HCT116 (cell line): ENCODE measurements around the gene OR5D16. TPM values are rescaled to one million over a fixed set of nuclear protein-coding genes. Genes with fewer than 3 reads are reported as not detected.

Source experiments
- ATAC-seq: fragments of 200-7000 bp; cut with Tn5 transposase; 2 replicates; pipeline ENCODE4 v1.9.1; 2020; ENCODE audit warnings: mild to moderate bottlenecking, moderate library complexity
- BruUV-seq: library from RNA; stranded (reverse); fragments of 400-500 nt; replicated peaks from 2 replicates; lab custom pipeline; 2021; lab: Mats Ljungman, UMichigan
- CTCF ChIA-PET: fragments of 300-600 bp; sonication (Branson Sonifier 250); formaldehyde crosslinking; loops from one replicate; lab custom pipeline; 2021; ENCODE audit warnings: antibody characterized with exemption; lab: Charles Lee
- POLR2A ChIA-PET: fragments of 300-600, 350-600 bp; sonication (Branson Sonifier 250); formaldehyde crosslinking; loops from one replicate; lab custom pipeline; 2021; ENCODE audit warnings: antibody characterized with exemption; lab: Charles Lee
- RAD21 ChIA-PET, 2 experiments: fragments of 300-600 bp; sonication (Branson Sonifier 250); formaldehyde crosslinking; loops; one replicate each; lab custom pipeline; 2023; ENCODE audit warnings: low total read pairs in 2 of 2; ENCODE audit not compliant: uncharacterized antibody in 2 of 2, unreplicated experiment in 2 of 2, low non-redundant PET in 1 of 2; lab: Charles Lee
- DNase-seq: peaks from one replicate; pipeline ENCODE4 v3.0.0-alpha.2; 2010; ENCODE audit warnings: low read depth, low spot score
- H2AFZ ChIP-seq: fragments of 200-600 bp; shearing (Covaris generic), sonication (generic); 2 replicates; pipeline ENCODE4 v1.6.1; 2017; ENCODE audit warnings: low read depth, mixed run types, mixed read lengths, antibody characterized with exemption, low read length; ENCODE audit not compliant: poor library complexity, severe bottlenecking
- H3K27ac ChIP-seq: 2 replicates; pipeline ENCODE4 v1.5.1; 2012; ENCODE audit warnings: low read depth, low read length
- H3K27me3 ChIP-seq: fragments of 200-600 bp; sonication (generic); 2 replicates; pipeline ENCODE4 v1.6.1; 2016; ENCODE audit warnings: mixed run types, low read length, mixed read lengths; ENCODE audit not compliant: insufficient read depth
- H3K36me3 ChIP-seq, 2 experiments: fragments of 200-500 bp in 1 of 2; fragments of 200-600 bp in 1 of 2; sonication (Bioruptor generic) in 1 of 2; sonication (generic) in 1 of 2; 2 replicates each; pipeline versions ENCODE4 v1.5.1 to v1.6.1; 2014 to 2016; ENCODE audit warnings: low read length in 2 of 2, inconsistent platforms in 1 of 2, mixed read lengths in 1 of 2, mixed run types in 1 of 2; ENCODE audit not compliant: insufficient read depth in 2 of 2, control insufficient read depth in 1 of 2
- H3K4me1 ChIP-seq, 2 experiments: fragments of 200-600 bp in 1 of 2; sonication (generic) in 1 of 2; 2 replicates each; pipeline versions ENCODE4 v1.5.1 to v1.6.1; 2012 to 2017; ENCODE audit warnings: low read length in 2 of 2, inconsistent platforms in 1 of 2, mild to moderate bottlenecking in 1 of 2, mixed read lengths in 1 of 2, mixed run types in 1 of 2, moderate library complexity in 1 of 2; ENCODE audit not compliant: insufficient read depth in 2 of 2, control insufficient read depth in 1 of 2
- H3K4me2 ChIP-seq: fragments of 200-600 bp; sonication (generic); 2 replicates; pipeline ENCODE4 v1.6.1; 2017; ENCODE audit warnings: mixed run types, low read length, mixed read lengths
- H3K4me3 ChIP-seq, 2 experiments: fragments of 200-600 bp in 1 of 2; sonication (generic) in 1 of 2; replicated peaks in 1 of 2; 2 replicates each; pipeline ENCODE4 v1.5.1; 2011 to 2016; ENCODE audit warnings: low read length in 2 of 2, control low read depth in 1 of 2, low read depth in 1 of 2, mild to moderate bottlenecking in 1 of 2, mixed read lengths in 1 of 2, mixed run types in 1 of 2
- H3K79me2 ChIP-seq: fragments of 200-600 bp; sonication (generic); 2 replicates; pipeline ENCODE4 v1.6.1; 2017; ENCODE audit warnings: mild to moderate bottlenecking, mixed run types, low read length, moderate library complexity, mixed read lengths; ENCODE audit not compliant: insufficient read depth
- H3K9ac ChIP-seq: fragments of 200-600 bp; sonication (generic); 2 replicates; pipeline ENCODE4 v1.6.1; 2016; ENCODE audit warnings: low read length, mixed read lengths
- H3K9me2 ChIP-seq: fragments of 200-600 bp; sonication (generic), shearing (Covaris generic); 2 replicates; pipeline ENCODE4 v1.6.1; 2017; ENCODE audit warnings: mixed run types, mild to moderate bottlenecking, moderate library complexity; ENCODE audit not compliant: insufficient read depth
- H3K9me3 ChIP-seq, 2 experiments: fragments of 200-500 bp in 1 of 2; fragments of 200-600 bp in 1 of 2; sonication (Bioruptor generic) in 1 of 2; sonication (generic) in 1 of 2; 2 replicates each; pipeline ENCODE4 v1.6.1; 2014 to 2017; ENCODE audit warnings: low read length in 2 of 2, mixed read lengths in 2 of 2, inconsistent platforms in 1 of 2, low read depth in 1 of 2, mild to moderate bottlenecking in 1 of 2, mixed run types in 1 of 2, moderate library complexity in 1 of 2; ENCODE audit not compliant: control insufficient read depth in 1 of 2, insufficient read depth in 1 of 2
- H4K20me1 ChIP-seq: fragments of 200-600 bp; sonication (generic), shearing (Covaris generic); 2 replicates; pipeline ENCODE4 v1.6.1; 2017; ENCODE audit warnings: mixed run types, mild to moderate bottlenecking, moderate library complexity; ENCODE audit not compliant: insufficient read depth
- ELF1 ChIP-seq: IDR thresholded peaks from 2 replicates; pipeline ENCODE4 v1.6.1; 2012; ENCODE audit warnings: low read depth, borderline replicate concordance
- EZH2phosphoT487 ChIP-seq: fragments of 200-600 bp; IDR thresholded peaks from 2 replicates; pipeline ENCODE4 v1.6.1; 2018; ENCODE audit warnings: antibody characterized with exemption, borderline replicate concordance
- JUND ChIP-seq: IDR thresholded peaks from 2 replicates; pipeline ENCODE4 v1.6.1; 2012
- POLR2A ChIP-seq: IDR thresholded peaks from 2 replicates; pipeline ENCODE4 v1.7.0; 2011; ENCODE audit warnings: borderline replicate concordance; ENCODE audit not compliant: insufficient read depth, insufficient read length; ENCODE audit errors: extremely low read depth
- POLR2AphosphoS5 ChIP-seq: IDR thresholded peaks from 2 replicates; pipeline ENCODE4 v1.6.1; 2011; ENCODE audit warnings: mild to moderate bottlenecking, low read depth, low read length, moderate library complexity
- RAD21 ChIP-seq: IDR thresholded peaks from 2 replicates; pipeline ENCODE4 v1.6.1; 2012; ENCODE audit warnings: low read depth, mild to moderate bottlenecking
- SP1 ChIP-seq: IDR thresholded peaks from 2 replicates; pipeline ENCODE4 v1.6.1; 2012; ENCODE audit warnings: low read depth
- TCF7L2 ChIP-seq: IDR thresholded peaks from 2 replicates; pipeline ENCODE4 v1.7.0; 2011; ENCODE audit warnings: borderline replicate concordance, inconsistent platforms; ENCODE audit not compliant: insufficient read depth, insufficient read length; ENCODE audit errors: extremely low read depth
- intact Hi-C: fragments of 100-400 bp; cut with micrococcal nuclease; formaldehyde crosslinking; loops from 2 replicates; pipeline ENCODE4 v1.10.0; 2022
- total RNA-seq: library from RNA; stranded (reverse); gene quantifications from one replicate; pipeline ENCODE4 v1.2.1, GENCODE V29; 2021; ENCODE audit not compliant: unreplicated experiment
- TF ChIP-seq, protein P1 (sequence below): IDR thresholded peaks from 2 replicates; pipeline ENCODE4 v1.6.1; 2011; ENCODE audit warnings: mild to moderate bottlenecking, low read length, moderate library complexity; ENCODE audit not compliant: insufficient replicate concordance; ENCODE audit errors: extremely low read depth
- TF ChIP-seq, protein P2 (sequence below): IDR thresholded peaks from 2 replicates; pipeline ENCODE4 v1.6.1; 2012
- TF ChIP-seq, protein P3 (sequence below), 3 experiments: fragments of 200-600 bp in 1 of 3; sonication (generic) in 1 of 3; IDR thresholded peaks in 2 of 3; conservative IDR thresholded peaks in 1 of 3; 2 replicates each; pipeline ENCODE4 v1.5.1; 2012 to 2017; ENCODE audit warnings: low read depth in 2 of 3, low read length in 2 of 3, antibody characterized with exemption in 1 of 3, borderline replicate concordance in 1 of 3, control low read depth in 1 of 3, mild to moderate bottlenecking in 1 of 3, mixed read lengths in 1 of 3, mixed run types in 1 of 3, moderate library complexity in 1 of 3; ENCODE audit not compliant: insufficient read depth in 1 of 3

OR5D16 gene
- total RNA-seq, 1 experiment from 2014 or later = not detected

DNA sequence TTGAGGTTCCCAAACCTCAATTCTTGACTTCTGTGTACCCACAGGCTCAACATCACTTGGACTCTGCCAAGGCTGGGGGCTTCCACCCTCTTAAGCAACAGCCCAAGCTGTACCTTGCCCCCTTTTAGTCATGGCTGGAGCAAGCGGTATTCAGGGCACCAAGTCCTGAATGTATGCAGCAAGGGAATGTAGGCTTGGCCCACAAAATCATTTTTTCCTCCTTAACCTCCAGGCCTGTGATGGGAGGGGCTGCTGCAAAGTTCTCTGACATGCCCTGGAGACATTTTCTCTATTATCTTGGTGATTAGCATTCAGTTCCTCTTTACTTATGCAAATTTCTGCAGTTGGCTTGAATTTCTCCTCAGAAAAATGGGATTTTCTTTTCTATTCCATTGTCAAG lies 32.3 kb upstream of the OR5D16 start:
- H3K36me3 ChIP-seq = no peaks in the 10 kb centered on the region
- no peak overlapping the region for H3K9ac ChIP-seq
- TF ChIP-seq ELF1 (no peak), POLR2A (no peak), EZH2phosphoT487 (no peak), JUND (no peak), TCF7L2 (no peak), SP1 (no peak), POLR2AphosphoS5 (no peak), RAD21 (no peak)
- TF ChIP-seq, protein P1, sequence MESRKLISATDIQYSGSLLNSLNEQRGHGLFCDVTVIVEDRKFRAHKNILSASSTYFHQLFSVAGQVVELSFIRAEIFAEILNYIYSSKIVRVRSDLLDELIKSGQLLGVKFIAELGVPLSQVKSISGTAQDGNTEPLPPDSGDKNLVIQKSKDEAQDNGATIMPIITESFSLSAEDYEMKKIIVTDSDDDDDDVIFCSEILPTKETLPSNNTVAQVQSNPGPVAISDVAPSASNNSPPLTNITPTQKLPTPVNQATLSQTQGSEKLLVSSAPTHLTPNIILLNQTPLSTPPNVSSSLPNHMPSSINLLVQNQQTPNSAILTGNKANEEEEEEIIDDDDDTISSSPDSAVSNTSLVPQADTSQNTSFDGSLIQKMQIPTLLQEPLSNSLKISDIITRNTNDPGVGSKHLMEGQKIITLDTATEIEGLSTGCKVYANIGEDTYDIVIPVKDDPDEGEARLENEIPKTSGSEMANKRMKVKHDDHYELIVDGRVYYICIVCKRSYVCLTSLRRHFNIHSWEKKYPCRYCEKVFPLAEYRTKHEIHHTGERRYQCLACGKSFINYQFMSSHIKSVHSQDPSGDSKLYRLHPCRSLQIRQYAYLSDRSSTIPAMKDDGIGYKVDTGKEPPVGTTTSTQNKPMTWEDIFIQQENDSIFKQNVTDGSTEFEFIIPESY = no peak
- TF ChIP-seq, protein P2, sequence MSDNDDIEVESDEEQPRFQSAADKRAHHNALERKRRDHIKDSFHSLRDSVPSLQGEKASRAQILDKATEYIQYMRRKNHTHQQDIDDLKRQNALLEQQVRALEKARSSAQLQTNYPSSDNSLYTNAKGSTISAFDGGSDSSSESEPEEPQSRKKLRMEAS = no peak
- TF ChIP-seq, protein P3, sequence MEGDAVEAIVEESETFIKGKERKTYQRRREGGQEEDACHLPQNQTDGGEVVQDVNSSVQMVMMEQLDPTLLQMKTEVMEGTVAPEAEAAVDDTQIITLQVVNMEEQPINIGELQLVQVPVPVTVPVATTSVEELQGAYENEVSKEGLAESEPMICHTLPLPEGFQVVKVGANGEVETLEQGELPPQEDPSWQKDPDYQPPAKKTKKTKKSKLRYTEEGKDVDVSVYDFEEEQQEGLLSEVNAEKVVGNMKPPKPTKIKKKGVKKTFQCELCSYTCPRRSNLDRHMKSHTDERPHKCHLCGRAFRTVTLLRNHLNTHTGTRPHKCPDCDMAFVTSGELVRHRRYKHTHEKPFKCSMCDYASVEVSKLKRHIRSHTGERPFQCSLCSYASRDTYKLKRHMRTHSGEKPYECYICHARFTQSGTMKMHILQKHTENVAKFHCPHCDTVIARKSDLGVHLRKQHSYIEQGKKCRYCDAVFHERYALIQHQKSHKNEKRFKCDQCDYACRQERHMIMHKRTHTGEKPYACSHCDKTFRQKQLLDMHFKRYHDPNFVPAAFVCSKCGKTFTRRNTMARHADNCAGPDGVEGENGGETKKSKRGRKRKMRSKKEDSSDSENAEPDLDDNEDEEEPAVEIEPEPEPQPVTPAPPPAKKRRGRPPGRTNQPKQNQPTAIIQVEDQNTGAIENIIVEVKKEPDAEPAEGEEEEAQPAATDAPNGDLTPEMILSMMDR (IDR thresholded peaks at IDR 0.05 in 2 of 3, conservative IDR thresholded peaks at IDR 0.05 in 1 of 3; ENCODE audit: borderline replicate concordance in 1 of 3, insufficient read depth in 1 of 3, low read depth in 2 of 3, low read length in 2 of 3) = no peak
- intact Hi-C loops = no loop called here
- H3K4me2 ChIP-seq = no peak overlapping the region
- POLR2A ChIA-PET = no interaction called here
- peaks cover 14 to 23% of the 10 kb centered on the region in 2 experiments; a peak in 2 of 4 replicates for H3K9me3 ChIP-seq
- BruUV-seq = no TSS peak
- CTCF ChIA-PET = no interaction called here
- no peaks in the 10 kb centered on the region; the same call in 1 of the 2 replicates for H4K20me1 ChIP-seq
- no peaks in the 10 kb centered on the region for H3K4me1 ChIP-seq
- ATAC-seq (no peak), DNase-seq (no peak)
- H2AFZ ChIP-seq = no peak overlapping the region
- no peaks in the 10 kb centered on the region for H3K27me3 ChIP-seq
- RAD21 ChIA-PET = no interaction called here
- no peak overlapping the region for H3K4me3 ChIP-seq
- no peaks in the 10 kb centered on the region for H3K9me2 ChIP-seq
- H3K27ac ChIP-seq = no peak overlapping the region
- H3K79me2 ChIP-seq = no peaks in the 10 kb centered on the region
